ENCODE data around the gene HSD17B1.

HSD17B1 gene

DNA sequence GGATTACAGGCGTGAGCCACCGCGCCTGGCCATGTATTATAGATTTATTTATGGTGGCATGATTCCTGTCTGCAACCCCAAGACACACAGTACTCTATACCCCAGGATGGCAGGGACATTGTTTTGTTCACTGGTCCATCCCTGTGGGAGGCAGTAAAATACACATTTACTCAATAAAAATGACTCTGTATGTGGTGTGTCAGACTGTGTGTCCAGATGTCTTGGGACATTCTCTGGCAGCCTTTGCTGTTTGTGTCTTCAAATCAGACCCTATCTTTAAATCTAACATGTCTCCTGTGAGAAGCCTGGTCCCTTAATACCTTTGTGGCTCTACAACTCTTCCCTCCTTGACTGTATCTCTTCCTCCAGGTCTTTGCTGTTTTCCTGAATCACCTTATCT is 7.5 kb downstream of the HSD17B1 start:
- DNase-seq (ENCODE audit: extremely low read depth, insufficient read length): no peak
- Histone ChIP-seq H3K4me3 (replicated peaks; ENCODE audit: low read depth, low read length) (no peak overlapping the region), H3K36me3 (ENCODE audit: control insufficient read depth, insufficient read depth, low read length) (peaks cover 16% of the 10 kb centered on the region), H3K27me3 (replicated peaks; ENCODE audit: control insufficient read depth, insufficient read depth, low read length) (no peaks in the 10 kb centered on the region)
- TF ChIP-seq, protein P1, sequence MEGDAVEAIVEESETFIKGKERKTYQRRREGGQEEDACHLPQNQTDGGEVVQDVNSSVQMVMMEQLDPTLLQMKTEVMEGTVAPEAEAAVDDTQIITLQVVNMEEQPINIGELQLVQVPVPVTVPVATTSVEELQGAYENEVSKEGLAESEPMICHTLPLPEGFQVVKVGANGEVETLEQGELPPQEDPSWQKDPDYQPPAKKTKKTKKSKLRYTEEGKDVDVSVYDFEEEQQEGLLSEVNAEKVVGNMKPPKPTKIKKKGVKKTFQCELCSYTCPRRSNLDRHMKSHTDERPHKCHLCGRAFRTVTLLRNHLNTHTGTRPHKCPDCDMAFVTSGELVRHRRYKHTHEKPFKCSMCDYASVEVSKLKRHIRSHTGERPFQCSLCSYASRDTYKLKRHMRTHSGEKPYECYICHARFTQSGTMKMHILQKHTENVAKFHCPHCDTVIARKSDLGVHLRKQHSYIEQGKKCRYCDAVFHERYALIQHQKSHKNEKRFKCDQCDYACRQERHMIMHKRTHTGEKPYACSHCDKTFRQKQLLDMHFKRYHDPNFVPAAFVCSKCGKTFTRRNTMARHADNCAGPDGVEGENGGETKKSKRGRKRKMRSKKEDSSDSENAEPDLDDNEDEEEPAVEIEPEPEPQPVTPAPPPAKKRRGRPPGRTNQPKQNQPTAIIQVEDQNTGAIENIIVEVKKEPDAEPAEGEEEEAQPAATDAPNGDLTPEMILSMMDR (IDR thresholded peaks at IDR 0.05; ENCODE audit: insufficient read depth, low read length, poor library complexity, severe bottlenecking): no peak

DNA sequence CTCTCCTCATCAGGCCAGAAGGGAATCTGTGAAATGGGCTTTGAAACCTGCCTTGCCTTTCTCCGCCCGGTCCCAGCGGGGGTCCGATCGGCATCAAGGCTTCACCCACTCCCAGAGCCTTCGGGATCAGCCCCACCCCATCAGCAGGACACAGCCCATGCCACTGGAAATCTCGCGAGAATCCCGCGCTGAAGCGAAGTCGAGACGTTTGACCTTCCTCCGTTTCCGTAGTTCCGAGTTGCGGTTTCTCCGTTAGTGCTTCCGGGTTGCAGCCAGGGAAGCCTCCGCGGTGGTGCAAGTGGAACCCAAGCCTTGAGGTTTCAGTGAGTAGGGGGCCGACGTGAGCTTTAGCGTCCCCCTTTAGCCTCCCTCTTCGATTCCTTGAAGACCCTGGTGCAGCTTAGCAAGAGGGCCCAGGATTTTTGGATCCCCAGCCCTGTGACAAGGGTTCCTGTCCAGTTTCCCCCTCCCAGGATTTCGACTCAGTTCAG is 9.2 kb downstream of the HSD17B1 start, which contains the start of gene COASY:
TSS of gene COASY (plus strand) at position 252 of the 491 bp plus-strand sequence. CDS start 475 bp downstream, outside the sequence.
- TF ChIP-seq, protein P1 (IDR thresholded peaks at IDR 0.05; ENCODE audit: insufficient read depth, low read length, poor library complexity, severe bottlenecking): no peak
- peak within 1 kb of the TSS; percentile 97 for H3K4me3 ChIP-seq (replicated peaks; ENCODE audit: low read depth, low read length)
- peak; percentile 86 for DNase-seq (ENCODE audit: extremely low read depth, insufficient read length)
- no peaks in the 10 kb centered on the region for H3K27me3 ChIP-seq (replicated peaks; ENCODE audit: control insufficient read depth, insufficient read depth, low read length)
- H3K36me3 ChIP-seq (ENCODE audit: control insufficient read depth, insufficient read depth, low read length): peaks cover 29% of the 10 kb centered on the region

DNA sequence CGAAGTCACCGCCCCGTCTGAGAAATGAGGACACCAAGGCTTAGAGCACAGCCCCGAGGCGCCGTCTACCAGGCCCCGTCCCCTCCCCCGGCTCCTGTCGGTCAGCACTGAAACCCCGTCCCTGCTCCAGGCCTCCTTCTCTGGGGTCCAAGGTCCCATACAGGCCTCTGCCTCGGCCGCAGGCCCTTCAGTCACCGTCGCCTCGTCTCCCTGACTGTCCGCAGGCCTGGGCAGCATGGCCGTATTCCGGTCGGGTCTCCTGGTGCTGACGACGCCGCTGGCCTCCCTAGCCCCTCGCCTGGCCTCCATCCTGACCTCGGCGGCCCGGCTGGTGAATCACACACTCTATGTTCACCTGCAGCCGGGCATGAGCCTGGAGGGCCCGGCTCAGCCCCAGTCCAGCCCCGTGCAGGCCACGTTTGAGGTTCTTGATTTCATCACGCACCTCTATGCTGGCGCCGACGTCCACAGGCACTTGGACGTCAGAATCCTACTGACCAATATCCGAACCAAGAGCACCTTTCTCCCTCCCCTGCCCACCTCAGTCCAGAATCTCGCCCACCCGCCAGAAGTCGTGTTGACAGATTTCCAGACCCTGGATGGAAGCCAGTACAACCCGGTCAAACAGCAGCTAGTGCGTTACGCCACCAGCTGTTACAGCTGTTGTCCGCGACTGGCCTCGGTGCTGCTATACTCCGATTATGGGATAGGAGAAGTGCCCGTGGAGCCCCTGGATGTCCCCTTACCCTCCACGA is 9.8 kb downstream of the HSD17B1 start:
- no peaks in the 10 kb centered on the region for H3K27me3 ChIP-seq (replicated peaks; ENCODE audit: control insufficient read depth, insufficient read depth, low read length)
- TF ChIP-seq, protein P1 (IDR thresholded peaks at IDR 0.05; ENCODE audit: insufficient read depth, low read length, poor library complexity, severe bottlenecking): no peak
- H3K4me3 ChIP-seq (replicated peaks; ENCODE audit: low read depth, low read length): peak overlapping the region; percentile 97
- no peak for DNase-seq (ENCODE audit: extremely low read depth, insufficient read length)
- H3K36me3 ChIP-seq (ENCODE audit: control insufficient read depth, insufficient read depth, low read length): peaks cover 29% of the 10 kb centered on the region

DNA sequence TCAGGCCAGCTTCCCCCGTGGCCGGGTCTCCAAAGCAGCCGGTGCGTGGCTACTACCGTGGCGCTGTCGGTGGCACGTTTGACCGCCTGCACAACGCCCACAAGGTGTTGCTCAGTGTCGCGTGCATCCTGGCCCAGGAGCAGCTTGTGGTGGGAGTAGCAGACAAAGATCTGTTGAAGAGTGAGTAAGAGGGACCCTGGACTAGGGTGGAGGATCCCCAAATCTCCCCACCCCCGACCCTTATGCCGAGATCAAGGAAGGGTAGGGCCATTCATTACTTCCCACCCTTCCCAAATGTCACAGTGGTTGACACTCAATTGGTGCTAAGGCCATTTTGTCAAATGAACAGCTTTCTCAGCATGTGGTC is 10.4 kb downstream of the HSD17B1 start:
- peak overlapping the region; percentile 97 for H3K4me3 ChIP-seq (replicated peaks; ENCODE audit: low read depth, low read length)
- peaks cover 29% of the 10 kb centered on the region for H3K36me3 ChIP-seq (ENCODE audit: control insufficient read depth, insufficient read depth, low read length)
- TF ChIP-seq, protein P1 (IDR thresholded peaks at IDR 0.05; ENCODE audit: insufficient read depth, low read length, poor library complexity, severe bottlenecking): peak; percentile 2
- H3K27me3 ChIP-seq (replicated peaks; ENCODE audit: control insufficient read depth, insufficient read depth, low read length): no peaks in the 10 kb centered on the region
- no peak for DNase-seq (ENCODE audit: extremely low read depth, insufficient read length)

DNA sequence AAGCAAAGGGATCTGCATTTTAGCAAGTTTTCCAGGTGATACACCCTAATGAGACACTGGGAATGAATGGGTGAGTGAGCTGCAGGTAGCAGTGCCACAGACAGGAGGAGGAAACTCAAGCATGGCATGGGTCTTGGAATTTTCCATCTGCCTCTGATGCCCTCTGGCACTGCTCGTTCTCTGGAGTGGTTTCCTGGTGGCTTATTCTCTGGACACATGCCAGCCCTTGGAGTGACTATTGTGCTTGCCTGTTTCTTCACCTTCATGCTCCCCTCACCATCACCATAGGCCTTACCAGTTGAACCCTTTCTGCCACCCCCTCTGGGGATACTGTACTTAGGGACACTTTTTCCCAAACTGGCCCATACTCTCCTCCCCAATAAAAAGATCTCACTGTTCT is 10.8 kb downstream of the HSD17B1 start:
- H3K36me3 ChIP-seq (ENCODE audit: control insufficient read depth, insufficient read depth, low read length): peaks cover 32% of the 10 kb centered on the region
- peak overlapping the region; percentile 97 for H3K4me3 ChIP-seq (replicated peaks; ENCODE audit: low read depth, low read length)
- no peaks in the 10 kb centered on the region for H3K27me3 ChIP-seq (replicated peaks; ENCODE audit: control insufficient read depth, insufficient read depth, low read length)
- DNase-seq (ENCODE audit: extremely low read depth, insufficient read length): no peak
- TF ChIP-seq, protein P1 (IDR thresholded peaks at IDR 0.05; ENCODE audit: insufficient read depth, low read length, poor library complexity, severe bottlenecking): no peak

All from GM06990 (cell line).